GM21390 (cell line): ENCODE measurements around the gene ELFN2.
"Not testable (repeated sequence)": the region's sequence is repeated elsewhere in the genome, so short reads cannot be mapped to it uniquely, and the experiment has no call there.

Source experiments
- ATAC-seq: cut with Tn5 transposase; IDR thresholded peaks from one replicate; pipeline ENCODE4 v1.9.1; 2021; ENCODE audit not compliant: unreplicated experiment

The ELFN2 gene, protein sequence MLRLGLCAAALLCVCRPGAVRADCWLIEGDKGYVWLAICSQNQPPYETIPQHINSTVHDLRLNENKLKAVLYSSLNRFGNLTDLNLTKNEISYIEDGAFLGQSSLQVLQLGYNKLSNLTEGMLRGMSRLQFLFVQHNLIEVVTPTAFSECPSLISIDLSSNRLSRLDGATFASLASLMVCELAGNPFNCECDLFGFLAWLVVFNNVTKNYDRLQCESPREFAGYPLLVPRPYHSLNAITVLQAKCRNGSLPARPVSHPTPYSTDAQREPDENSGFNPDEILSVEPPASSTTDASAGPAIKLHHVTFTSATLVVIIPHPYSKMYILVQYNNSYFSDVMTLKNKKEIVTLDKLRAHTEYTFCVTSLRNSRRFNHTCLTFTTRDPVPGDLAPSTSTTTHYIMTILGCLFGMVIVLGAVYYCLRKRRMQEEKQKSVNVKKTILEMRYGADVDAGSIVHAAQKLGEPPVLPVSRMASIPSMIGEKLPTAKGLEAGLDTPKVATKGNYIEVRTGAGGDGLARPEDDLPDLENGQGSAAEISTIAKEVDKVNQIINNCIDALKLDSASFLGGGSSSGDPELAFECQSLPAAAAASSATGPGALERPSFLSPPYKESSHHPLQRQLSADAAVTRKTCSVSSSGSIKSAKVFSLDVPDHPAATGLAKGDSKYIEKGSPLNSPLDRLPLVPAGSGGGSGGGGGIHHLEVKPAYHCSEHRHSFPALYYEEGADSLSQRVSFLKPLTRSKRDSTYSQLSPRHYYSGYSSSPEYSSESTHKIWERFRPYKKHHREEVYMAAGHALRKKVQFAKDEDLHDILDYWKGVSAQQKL

DNA sequence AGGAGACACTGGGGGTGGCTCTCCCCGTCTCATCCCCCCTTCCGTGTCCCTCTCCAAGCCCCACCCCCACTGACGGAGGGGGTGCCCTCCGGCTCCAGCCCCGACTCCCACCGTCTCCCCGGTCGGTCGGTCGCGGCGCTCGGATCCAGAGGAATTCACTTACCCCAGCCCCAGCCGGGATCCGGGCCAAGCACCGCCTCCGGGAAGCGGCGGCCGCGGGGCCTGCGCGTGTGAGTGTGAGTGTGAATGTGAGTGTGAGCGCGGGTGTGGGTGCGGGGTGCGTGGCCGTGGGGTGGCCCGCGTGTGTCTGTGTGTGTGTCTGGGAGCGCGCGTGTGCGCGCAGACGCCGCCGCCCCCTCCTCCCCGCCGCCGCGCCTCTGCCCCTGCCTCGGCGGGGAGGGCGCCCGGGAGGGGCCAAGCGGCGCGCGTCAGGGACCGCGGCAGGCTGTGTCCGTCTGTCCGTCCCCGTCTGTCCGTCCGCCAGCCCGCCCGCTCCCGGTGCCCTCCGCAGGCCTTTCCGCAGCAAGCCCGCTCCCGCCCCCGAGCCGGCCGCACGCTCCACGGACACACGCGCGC lies at the start of gene ELFN2:
Gene ELFN2, minus strand, starts transcription at position 345 of the 576 bp plus-strand sequence. CDS start 51,945 bp downstream, outside the sequence.
- no peak for ATAC-seq

DNA sequence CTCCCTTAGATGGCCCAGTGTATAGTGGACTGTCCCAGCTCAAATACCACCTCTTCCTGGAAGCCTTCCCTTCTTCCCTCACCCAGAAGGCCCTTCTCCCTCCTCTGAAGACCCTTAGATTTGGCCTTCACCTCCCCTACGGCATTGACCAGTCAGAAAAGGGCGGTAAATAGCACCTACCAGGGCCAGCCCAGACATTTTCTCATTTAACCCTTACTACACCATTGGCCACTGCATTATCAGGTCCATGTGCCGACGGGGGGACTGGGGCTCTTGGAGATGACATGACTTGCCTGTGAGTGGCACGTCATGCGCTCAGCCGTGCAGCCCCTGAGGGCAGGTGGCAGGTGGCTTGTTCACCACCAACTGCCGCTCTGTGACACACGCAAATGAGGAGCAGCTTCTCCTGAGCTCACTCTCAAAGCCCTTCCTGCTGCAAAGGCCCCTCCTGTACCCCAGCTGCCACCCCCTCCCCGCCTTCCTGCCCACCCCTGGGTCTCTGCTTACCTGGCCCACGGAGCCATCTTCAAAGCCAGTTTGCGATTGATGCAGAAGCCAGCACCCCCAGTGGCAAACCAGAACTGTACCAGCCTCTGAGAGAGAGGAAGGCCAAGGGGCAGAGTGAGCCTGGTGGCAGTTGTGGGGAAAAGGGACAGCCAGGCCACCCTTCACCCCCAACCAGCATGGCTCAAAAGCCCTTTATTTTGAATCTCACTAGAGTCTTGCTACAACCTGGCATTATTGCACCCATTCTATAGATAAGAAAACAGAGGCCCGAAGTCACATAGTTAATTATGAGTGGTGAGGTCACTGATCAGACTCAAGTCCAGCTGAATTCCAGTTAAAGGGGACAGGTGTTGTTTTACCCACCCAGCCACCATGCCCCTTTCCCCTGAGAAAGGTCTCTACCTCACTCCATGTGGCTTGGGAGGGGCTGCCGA lies 49.4 kb upstream of the ELFN2 start:
- ATAC-seq = no peak

DNA sequence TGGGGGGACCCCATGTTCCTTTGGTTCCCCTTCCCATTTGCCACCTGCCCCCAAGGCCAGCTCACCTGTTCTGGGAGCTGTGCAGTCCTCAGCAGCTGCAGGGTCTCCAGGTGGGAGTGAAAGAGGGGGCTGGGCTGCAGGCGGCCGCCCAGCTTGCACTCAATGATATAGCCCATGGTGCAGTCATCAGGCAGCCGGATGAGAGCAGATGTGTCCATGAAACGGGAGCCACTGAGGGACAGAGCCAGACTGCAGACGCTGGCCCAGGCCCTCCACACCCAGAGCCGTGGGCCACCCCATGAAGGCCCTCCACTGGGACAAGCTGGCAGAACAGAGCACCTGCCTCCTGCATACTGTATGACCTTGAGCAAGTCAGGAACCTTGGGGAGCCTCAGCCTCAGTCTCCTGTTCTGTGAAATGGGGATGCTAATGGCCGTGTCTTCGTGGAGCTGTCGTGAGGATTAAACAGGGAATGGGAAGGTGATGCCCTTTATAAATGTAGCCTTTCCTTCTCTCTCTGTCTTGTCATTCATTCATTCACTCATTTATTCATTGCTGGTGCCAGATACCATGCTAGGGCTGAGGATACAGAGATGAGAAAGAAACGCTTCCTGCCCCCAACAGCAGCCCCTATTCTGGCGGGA lies 47.3 kb upstream of the ELFN2 start:
- no peak for ATAC-seq

DNA sequence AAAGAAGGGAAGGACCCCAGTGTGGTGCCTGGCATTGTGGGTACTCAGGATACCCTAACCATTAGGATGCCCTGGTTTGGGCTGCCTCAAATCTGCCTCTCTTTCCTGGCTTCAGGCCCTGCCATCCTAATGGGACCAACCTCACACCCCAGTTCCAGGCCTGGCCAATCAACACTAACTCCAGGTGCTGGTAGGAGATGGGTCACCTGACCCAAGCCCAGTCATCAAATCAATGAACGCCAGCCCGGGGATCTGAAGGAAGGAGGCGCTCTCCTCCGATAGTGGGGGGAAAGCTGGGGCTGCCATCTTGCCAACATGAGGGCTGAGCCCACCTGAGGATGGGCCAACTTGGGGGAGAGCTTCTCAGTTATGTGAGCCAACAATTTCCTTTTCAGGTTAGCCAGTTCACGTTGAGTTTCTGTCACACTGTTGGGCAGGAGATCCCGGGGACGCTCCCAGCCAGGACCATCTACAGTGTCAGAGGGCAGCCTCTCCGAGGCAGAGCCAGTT lies 46.2 kb upstream of the ELFN2 start:
- no peak for ATAC-seq

DNA sequence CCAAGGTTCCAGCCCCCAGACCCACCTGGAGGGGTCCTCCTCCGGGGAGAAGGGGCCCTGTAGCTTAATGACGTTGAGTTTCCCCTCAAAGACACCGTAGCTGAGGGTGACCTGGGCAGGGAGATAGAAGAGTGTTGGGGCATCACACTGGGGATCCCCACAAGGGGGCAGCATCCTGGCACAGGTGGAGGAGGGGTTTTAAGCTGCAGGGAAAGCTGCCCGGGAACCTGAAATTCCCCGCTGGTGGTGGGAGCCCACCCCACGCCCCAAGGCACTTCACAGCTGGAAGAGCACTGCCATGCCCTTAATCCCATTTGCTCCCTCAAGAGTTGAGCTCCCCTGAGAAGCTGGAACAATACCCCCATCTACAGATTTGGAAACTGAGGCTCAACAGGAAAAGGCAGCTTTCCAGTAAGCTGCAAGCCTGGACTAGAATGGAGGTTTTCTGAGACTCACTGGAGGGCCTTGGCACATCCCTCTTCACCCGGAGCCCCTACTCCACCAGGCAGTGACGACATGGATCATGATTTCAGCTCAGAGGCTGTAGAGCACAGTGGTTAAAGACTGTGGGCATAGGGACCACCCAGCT lies 45.2 kb upstream of the ELFN2 start:
- no peak for ATAC-seq

DNA sequence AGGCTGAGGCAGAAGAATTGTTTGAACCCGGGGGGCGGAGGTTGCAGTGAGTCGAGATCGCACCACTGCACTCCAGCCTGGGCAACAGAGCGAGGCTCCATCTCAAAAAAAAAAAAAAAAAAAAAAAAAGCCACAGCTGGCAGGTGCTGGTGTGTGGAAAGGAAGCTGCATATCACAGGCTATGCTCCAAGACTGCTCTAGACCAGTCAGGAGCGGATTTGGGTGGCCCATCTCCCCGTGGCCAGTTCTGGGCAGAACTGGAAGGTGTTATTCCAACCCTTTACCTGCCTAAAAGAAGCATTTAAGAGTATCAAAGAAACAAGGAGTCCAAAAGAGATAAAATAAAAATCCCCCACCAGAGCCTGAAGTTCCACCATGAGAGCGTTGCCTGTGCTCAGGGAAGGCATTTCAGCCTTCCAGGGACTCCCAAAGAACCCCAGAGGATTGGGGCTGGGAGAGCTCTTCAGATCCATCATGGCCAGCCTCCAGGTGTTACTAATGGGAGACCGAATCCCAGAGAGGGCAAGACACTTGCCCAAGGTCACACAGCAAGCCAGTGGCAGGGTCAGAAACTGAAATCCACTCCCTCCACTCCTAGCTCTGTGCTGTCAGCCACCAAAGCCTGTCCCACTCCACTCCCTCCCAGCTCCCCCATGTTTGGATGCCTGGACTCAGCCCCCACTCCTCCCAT lies 44.6 kb upstream of the ELFN2 start:
- ATAC-seq = no peak

DNA sequence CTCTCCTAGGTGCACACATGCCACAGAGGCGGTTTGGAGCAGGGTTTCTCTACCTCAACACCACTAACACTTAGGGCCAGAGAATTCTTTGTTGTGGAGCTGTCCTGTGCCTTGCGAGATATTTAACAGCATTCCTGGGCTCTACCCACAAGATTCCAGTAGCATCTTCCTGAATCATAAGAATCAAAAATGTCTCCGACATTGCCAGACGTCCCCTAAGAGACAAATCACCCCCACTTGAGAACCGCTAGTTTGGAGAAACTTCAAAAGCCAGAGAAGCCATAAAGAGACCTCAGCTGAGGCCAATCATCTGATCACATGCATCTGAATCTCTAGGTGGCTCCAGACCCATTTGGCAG lies 42.8 kb upstream of the ELFN2 start:
- ATAC-seq = no peak

DNA sequence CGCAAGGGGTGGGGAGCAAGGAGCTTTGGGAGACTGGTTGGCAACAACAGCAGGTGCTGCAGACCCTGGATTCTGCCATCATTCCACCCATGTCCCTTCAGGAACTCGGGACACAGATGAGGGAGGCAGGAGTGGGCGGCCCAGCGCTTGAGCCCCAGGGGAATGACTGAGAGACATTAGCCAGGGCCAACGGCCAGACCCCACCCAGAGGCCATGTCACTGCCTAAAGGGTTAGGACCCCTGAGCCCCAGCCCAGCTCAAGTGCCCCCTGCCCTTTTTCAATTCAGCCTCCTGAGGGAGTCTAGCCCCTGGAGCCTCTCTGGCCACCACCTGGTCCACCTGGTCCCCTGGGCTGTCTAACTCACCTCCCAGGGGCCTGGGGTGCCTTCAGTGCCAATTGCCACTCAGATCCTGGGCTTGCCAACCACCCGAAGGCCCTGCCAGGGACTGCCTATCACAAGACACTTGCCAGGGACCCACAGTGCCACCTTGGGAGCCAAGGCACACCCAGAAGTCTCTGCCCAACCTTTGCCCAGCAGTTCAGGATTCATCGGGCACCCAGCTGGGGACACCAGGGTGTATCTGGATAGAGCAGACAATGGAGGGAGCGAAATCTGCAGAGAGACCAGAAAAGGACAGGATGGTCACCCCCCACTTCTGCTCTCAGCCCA lies 42.3 kb upstream of the ELFN2 start:
- no peak for ATAC-seq

DNA sequence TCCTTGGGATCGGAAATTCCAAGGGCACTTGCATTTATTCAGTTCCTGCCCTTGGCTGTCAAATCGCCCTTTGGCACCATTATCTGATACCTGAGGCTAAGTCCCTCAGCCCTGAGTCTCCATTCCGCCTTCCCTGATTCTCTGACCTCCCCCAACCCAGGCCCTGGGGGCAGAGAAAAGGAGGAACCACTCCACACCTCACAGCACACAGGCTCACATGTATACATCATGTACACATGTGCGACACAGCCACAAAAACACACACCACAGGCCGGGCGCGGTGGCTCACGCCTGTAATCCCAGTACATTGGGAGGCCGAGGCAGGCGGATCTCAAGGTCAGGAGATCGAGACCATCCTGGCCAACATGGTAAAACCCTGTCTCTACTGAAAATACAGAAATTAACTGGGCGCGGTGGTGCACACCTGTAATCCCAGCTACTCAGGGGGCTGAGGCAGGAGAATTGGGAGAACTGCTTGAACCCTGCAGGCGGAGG lies 41.0 kb upstream of the ELFN2 start:
- ATAC-seq = not testable (repeated sequence)

DNA sequence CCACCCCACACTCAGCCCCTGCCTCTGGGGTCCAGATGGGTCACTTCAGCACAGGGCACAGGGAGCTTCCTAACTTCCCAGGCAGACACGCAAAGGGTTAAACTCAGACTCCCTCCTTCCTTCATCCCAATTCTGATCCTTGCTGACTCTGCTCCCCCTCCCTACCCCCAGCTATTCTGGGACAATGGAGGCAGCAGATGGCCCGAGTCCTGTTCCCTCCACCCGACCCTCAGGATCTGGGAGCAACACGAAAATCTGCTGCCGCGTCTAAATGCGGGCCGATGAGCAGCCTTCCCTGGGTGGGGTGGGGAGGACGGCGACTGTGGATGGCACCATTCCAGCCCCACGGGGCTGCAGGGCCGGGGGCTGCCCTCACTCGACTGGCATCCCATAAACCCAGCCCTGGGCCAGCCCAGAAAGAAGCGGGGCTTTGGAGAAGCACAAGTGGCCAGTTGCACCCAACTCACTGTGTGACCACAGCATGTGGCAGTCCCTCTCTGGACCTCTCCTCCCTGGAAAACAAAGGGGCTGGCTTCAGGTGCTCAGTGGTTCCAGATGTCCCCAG lies 40.2 kb upstream of the ELFN2 start:
- no peak for ATAC-seq

DNA sequence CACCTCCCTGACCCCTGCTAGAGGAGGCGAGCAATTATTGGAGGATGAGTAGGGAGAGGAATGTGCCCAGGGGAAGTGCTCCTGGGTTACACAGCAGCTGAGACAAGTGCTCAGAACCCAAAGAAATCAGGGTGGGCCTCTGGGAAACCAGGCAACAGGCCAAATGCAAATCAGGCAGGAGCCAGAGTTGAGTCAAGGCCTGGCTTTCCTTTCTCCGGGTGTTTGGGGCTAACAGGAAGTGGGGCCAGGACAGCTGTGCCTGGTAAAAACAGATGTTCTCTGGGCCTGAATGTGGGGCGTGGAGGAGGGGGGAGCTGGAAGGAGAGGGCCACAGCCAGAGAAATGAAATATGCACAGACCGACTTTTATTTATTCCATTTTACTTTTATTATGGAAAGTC lies 36.9 kb upstream of the ELFN2 start:
- peak; percentile 58 for ATAC-seq

DNA sequence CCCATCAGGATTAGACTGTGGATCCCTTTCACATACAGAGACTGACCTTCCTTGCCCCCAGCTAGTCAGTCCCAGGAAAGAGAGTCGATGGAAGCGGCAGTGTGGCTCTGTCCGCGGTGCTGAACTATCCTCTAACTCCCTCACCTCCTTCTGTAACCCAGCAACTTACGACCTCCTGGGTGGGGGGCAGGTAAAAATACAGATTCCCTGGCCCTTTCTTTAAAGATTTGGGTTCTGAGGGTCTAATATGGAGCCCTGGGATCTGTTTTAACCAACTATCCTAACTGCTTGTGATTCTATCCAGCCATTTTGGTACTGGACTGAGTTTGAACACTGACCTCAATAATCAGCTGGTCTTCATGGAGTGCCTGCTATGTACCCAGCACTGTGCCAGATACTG lies 35.7 kb upstream of the ELFN2 start:
- no peak for ATAC-seq

DNA sequence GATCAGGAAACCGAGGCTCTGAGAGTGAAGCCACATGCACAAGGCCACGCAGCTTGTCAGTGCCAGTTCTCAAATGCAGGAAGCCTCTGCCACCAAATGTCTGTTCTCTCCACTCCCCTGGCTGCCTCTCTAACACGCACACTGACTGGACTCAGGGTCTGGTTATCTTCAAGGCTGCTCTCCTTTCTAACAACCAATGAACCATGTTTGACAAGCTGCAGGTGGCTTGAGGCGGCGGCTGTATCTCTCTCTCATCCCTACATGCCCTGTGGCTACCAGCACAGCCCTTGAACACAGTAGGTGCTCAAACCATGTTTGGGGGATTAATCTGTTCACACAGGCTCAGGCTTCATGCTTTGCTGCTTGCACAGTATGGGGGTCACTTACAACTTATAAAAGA lies 35.2 kb upstream of the ELFN2 start:
- ATAC-seq = no peak

DNA sequence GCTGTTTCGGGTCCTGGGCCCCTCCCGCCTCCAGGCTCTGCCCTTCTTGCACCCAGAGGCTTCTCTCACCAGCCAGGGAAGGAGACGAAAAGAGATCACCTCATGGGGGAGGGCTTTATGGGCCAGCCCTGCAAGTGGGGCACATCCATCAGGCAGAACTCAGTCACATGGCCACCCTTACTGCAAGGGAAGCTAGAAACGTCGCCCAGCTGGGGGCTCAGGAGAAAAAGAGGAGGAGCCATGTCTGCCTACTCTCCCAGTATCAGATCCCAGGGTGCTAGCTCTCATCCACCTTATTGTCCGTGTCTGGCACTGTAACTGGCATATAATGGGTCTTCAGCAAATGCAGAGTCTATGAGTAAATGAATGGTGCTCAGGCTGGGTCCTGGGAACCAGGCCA lies 34.7 kb upstream of the ELFN2 start:
- ATAC-seq = no peak

DNA sequence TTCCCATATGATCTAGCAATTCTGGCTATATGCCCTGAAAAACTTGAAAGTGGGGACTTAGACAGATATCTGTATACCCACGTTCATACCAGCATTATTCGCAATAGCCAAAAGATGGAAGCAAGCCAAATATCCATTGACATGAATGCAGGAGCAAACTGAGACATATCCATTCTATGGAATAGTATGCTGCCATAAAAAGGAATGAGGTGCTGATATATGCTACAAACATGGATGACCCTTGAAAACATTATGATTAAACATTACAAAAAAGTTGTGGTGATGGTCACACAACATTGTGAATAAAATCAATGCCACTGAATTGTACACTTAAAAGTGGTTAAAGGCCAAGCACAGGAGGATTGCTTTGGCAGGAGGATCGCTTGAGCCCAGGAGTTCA lies 33.4 kb upstream of the ELFN2 start:
- no peak for ATAC-seq

DNA sequence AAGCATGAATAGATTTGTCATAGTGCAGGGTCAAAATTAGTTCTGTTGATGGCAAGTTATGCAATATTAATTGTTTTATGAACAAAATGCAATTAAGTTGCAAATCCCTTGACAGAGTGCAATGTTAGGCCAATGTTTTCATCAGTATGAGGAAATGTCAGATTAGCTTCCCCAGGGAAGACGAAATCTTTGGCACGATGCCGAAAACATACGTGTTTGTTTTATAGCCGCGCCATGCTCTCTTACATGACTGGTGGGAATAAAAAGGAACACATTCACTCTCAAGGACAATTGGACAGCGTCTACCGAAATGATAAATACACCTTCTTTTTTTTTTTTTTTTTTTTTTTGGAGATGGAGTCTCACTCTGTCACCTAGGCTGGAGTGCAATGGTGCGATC lies 31.9 kb upstream of the ELFN2 start:
- ATAC-seq = no peak

DNA sequence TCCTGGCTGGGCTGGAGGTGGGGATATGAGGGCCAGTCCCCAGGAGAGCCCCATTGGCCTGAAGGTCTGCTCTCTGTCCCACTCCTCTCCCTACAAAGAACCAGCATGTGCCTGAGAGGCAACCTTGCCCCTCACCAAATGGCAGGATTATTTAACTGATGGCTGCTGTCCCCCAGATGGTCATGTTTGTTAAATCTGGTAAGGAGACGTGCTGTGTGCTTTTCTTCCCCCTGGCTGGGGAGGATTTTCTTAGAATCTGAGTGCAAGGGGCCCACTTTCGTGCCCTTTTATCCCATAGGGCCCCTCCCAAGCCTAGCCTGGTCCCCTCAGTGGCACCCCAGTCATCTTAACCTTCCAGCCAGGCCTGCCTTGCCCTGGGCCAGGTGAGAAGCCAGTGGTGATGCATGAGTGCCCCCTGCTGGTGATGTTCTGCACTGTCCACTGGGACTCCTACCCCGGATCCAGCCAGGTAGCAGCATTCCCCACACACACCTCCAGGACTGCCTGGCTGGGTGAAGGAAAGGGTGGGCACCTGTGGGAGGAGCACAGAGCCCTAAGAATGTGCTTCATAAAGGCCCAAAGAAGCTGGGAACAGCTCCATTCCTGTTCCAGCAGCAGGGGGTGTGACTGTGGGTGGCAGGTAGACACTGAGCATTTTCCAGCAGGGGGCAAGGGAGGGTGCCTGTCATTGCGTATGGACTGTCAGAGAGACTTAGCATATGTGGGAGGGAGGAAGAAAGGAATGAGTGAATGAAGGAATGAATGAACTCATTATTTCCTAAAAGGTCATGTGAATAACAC lies 30.0 kb upstream of the ELFN2 start:
- no peak for ATAC-seq
